GM12873 (cell line): ENCODE measurements around the gene ANO8.

ENCODE experiments used
- CTCF ChIP-seq: IDR thresholded peaks from 2 replicates; pipeline ENCODE4 v1.5.1; 2012; ENCODE audit warnings: low read depth, mild to moderate bottlenecking, moderate library complexity, low read length, control low read depth; ENCODE audit not compliant: insufficient read depth; ENCODE audit errors: missing control alignments

Gene ANO8

DNA sequence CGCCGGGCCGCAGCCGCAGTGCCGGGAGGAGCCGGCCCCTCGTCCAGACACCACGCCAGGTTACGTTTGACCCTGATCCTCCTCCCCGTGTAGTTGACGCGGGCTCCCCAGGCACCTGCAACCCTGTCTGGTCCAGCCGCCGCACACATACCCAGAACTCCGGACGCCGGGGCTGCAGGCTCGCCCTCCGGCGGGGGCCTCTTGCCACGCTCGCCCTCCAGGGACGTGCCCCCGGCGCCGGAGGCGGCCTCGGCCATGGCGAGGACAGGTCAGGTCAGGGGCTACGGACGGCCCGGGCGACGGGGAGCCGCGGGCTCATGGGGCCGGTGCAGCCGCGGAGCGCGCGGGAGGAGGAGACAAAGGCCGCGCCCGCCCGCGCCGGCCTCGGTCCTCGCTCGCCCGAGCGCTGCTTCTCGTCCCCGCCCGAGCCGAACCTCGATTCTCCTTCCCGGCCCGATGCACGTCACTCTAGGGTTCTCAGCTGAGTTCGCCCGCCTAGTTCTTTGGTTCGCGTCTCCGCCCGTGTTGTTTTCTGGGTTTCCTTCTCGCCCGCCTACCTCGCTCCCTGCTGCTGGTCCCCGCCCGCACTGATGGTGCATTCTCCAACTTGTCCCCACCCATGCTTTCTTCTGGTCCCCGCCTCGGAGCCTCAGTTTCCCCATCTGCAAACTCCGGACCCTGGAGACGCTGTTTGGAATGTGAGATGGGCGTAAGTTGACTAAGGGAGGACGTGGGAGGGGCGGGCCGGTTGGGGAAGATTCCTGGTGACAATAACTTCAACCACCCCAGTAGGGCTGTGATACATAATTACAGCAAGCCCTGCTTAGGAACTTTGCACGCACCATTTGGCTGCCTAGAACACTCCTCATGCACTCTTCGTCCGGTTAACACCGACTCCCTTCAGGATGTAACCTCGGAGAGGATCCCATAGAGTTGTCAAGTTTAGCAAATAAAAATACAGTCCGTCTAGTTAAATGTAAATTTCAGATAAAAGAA is at the start of gene ANO8:
TSS of gene ANO8 (minus strand) at position 442 of the 996 bp plus-strand sequence. CDS start at position 257, 185 bp downstream.
- no peak for TF ChIP-seq CTCF

GRCh38 chr19:17380426-17381138 is 45.9 kb upstream of the ANO8 start:
- TF ChIP-seq CTCF, result no peak

DNA sequence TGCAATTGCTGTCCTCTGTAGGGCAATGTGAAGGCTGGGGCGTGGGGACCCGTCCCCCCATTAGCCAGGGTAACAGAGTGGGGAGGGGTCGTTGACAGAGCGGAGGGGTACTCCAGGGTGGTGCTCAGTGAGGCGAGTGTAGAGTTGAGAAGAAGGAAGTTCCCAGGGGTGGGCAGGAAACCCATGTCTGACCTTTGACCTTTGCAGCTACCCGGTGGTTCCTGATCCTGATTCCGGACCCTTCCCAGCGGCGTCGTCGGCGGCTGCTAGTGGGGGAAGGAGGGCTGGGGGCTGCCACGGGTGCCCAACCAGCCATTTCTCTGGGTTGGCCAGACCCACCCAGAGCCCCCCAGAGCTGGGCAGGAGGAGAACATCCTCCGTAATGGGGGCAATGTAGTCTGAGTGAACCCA is 44.6 kb upstream of the ANO8 start:
- TF ChIP-seq CTCF, result no peak

- TF ChIP-seq CTCF, result no peak
Observed at GRCh38 chr19:17378271-17378670, 43.6 kb upstream of the ANO8 start.

DNA sequence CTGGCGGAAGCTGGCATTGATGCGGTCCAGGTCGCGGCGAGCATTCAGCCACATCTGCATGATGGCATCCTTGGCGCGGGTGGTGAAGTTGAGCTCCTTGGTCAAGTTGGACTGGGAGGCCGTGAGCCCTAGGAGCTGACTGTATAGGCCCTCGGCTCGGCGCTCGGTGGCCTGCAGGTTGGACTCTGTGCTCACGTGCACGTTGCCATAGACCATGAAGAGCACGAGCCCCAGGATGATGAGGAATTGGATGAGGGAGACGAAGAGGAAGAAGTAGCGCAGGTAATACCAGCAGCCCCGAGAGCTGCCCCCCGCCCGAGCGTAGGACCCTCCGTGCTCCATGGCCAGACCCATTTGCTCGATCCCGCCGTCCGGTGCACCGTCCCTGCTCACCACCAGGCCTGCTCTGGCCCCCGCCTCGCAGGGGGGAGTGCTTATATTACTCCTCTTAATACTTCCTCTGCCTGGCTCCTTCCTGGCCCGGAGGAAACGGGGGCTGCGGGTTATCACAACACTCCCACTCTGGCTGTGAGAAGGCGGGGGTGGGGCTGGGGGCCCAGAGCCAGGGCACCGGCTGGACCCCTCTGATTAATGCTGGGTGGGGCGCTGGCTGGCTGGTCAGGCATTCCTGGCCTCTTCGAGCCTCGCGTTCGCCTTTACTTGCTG is 42.4 kb upstream of the ANO8 start, which contains the start of gene PLVAP:
TSS of gene PLVAP (minus strand) at position 408 of the 666 bp plus-strand sequence. CDS start at position 354, 54 bp downstream.
- no peak for TF ChIP-seq CTCF

DNA sequence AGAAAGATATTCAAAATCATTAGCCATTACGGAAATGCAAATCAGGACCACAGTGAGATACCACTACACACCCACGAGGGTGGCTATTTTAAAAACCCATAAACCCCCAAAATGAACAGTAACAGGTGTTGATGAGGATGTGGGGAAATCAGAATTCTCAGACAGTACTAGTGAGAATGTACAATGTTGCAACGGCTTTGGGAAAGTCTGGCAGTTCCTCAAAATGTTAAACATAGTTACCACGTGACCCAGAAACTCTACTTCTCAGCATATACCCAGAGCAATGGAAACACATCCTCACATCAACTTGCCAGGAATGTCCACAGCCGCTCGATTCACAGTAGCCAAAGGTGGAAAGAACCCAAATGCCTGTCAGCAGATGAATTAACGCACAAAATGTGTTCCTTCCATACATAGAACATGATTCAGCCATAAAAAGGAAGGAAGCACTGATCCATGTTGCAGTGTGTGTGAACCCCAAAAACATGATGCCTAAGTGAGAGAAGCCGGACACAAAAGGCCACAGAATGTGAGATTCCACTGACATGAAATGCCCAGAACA is 35.5 kb upstream of the ANO8 start:
- no peak for TF ChIP-seq CTCF
